H7 (cell line): ENCODE measurements around the gene DPH2. TPM values are rescaled to one million over a fixed set of nuclear protein-coding genes. Genes with fewer than 3 reads are reported as not detected.

Source experiments
- DNase-seq: peaks from one replicate; pipeline ENCODE4 v3.0.0; 2012
- H3K27me3 ChIP-seq: 2 replicates; pipeline ENCODE4 v1.6.0; 2011; ENCODE audit warnings: mild to moderate bottlenecking, low read length; ENCODE audit not compliant: control insufficient read depth, insufficient read depth
- H3K36me3 ChIP-seq: replicated peaks from 2 replicates; pipeline ENCODE4 v1.5.1; 2011; ENCODE audit warnings: low read length; ENCODE audit not compliant: control insufficient read depth, insufficient read depth
- H3K4me3 ChIP-seq: 2 replicates; pipeline ENCODE4 v1.5.1; 2011; ENCODE audit warnings: low read depth, mild to moderate bottlenecking, control low read depth, low read length, moderate library complexity; ENCODE audit not compliant: insufficient read depth
- total RNA-seq: library from RNA; depleted of rRNA; stranded (reverse); fragments of >200 nt; shearing (Covaris generic); gene quantifications from 2 replicates; pipeline ENCODE4 v1.2.3, GENCODE V29; 2014

DPH2 gene
- total RNA-seq, 1 experiment from 2014 or later = 75.4 TPM

DNA sequence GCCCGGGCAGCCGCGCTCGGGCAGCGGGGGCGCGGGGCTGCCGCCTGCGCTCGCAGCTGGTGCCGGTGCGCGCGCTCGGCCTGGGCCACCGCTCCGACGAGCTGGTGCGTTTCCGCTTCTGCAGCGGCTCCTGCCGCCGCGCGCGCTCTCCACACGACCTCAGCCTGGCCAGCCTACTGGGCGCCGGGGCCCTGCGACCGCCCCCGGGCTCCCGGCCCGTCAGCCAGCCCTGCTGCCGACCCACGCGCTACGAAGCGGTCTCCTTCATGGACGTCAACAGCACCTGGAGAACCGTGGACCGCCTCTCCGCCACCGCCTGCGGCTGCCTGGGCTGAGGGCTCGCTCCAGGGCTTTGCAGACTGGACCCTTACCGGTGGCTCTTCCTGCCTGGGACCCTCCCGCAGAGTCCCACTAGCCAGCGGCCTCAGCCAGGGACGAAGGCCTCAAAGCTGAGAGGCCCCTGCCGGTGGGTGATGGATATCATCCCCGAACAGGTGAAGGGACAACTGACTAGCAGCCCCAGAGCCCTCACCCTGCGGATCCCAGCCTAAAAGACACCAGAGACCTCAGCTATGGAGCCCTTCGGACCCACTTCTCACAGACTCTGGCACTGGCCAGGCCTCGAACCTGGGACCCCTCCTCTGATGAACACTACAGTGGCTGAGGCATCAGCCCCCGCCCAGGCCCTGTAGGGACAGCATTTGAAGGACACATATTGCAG is 33.2 kb upstream of the DPH2 start:
- Histone ChIP-seq H3K4me3 (peak overlapping the region; percentile 59), H3K27me3 (peaks cover 16% of the 10 kb centered on the region), H3K36me3 (peaks cover 1% of the 10 kb centered on the region)
- peak; percentile 86 for DNase-seq

DNA sequence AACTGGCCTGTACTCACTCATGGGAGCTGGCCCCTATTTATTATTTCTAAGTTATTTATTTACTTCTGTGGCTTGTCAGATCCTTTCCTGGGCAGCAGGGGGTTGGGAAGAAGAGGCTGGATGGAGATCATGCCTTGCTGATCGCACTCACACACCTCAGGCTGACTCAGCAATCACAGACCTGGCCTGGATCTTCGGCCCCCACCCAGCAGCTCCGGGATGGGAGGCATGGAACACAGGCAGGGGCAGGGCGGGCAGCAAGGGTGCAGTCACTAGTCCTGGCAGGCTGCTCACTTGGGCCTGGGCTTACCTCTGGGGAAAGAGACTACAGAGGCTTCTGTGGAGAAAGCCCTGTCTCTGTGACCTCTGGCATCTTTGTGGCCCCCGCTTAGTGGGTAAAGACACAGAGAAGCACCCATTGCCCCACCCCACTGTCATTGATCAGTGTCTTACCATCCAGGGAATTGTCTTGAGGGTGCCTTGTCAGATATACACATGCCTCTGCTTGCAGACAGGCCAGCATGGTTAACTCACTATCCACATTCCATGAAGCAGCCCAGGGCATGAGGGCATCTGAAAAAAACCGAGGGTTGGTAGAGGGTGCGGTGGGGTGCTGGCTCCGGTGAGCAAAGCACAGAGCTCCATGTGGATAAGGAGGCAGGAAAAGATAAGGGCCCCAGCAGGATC is 32.5 kb upstream of the DPH2 start:
- peaks cover 14% of the 10 kb centered on the region for H3K27me3 ChIP-seq
- peaks cover 1% of the 10 kb centered on the region for H3K36me3 ChIP-seq
- peak overlapping the region; percentile 59; the same call in 1 of the 2 replicates for H3K4me3 ChIP-seq
- DNase-seq = no peak

DNA sequence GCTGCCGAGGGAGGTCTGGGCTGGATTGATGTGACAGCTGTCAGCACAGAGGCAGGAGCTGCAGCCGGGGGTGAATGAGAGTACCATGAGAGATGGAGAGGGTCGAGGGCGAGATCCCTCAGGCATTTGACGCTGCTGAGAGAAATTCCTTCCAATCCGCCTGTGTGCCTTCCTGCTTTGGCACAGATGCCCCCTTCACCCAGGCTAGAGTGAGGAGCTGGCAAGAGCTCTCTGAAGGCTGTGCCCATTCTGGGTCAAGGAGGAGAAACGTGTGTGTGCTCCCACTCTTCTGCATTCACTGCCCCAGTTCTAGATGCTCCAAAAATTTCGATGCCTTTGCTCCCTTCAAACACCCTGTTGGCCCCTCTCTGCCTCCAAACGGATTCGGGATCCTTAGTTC is 31.4 kb upstream of the DPH2 start:
- Histone ChIP-seq H3K4me3 (no peak overlapping the region), H3K36me3 (peaks cover 1% of the 10 kb centered on the region), H3K27me3 (peaks cover 9% of the 10 kb centered on the region; the same call in 1 of the 2 replicates)
- DNase-seq = no peak

- no peak for DNase-seq
- Histone ChIP-seq H3K4me3 (no peak overlapping the region), H3K36me3 (peaks cover 1% of the 10 kb centered on the region), H3K27me3 (peaks cover 9% of the 10 kb centered on the region; the same call in 1 of the 2 replicates)
These were observed 30.8 kb upstream of the DPH2 start for GRCh38 chr1:43938892-43939587.

DNA sequence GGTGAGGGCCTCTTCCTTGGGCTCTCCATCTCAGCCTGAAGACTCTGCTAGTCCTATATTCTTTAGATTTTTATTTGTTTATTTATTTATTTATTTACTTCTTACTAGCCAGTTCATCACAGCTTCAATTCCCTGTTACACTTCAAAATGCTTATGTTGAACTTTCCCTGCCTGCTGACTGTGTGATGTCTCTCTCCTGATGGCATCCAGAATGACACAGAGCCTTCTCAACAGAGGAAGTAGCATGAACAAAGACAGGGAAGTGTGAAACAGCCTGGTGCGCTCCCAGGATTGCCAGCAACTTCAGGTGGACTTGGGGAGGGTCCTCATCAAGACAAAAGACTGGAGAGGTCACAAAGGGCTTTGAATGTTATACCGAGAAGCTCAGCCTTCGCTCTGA is 27.4 kb upstream of the DPH2 start:
- no peak overlapping the region for H3K4me3 ChIP-seq
- peaks cover under 1% of the 10 kb centered on the region; the same call in 1 of the 2 replicates for H3K36me3 ChIP-seq
- H3K27me3 ChIP-seq = no peaks in the 10 kb centered on the region; the same call in 1 of the 2 replicates
- no peak for DNase-seq

DNA sequence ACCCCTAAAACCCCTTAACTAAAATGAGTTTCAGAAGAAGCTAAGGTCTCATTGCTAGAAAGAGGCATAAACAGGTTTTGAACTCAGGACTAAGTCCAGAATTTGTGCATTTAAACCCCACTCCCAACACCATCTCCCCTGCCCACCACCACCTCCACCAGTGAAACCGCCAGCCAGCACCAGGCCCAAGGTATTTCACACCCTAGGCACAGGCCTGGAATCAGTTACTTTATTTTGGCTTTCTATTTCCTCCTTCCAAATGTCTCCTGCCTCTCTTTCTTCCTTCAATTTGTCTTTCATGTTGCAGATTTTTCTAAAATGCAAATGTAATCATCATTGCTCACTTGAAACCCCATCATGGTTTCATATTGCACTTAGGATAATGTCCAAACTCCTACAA is 24.9 kb upstream of the DPH2 start:
- H3K36me3 ChIP-seq = no peaks in the 10 kb centered on the region
- no peak overlapping the region for H3K4me3 ChIP-seq
- no peaks in the 10 kb centered on the region for H3K27me3 ChIP-seq
- no peak for DNase-seq

- H3K36me3 ChIP-seq = no peaks in the 10 kb centered on the region
- no peak for DNase-seq
- peak overlapping the region; percentile 84 for H3K4me3 ChIP-seq
- H3K27me3 ChIP-seq = no peaks in the 10 kb centered on the region
These were observed 24.1 kb upstream of the DPH2 start for GRCh38 chr1:43945674-43946235.

GRCh38 chr1:43946236-43947060 is 23.4 kb upstream of the DPH2 start, which contains the start of gene IPO13:
IPO13 (plus strand) TSS chr1:43946950; CDS start chr1:43947601, 651 bp downstream.
- DNase-seq = peak; percentile 99
- Histone ChIP-seq H3K27me3 (no peaks in the 10 kb centered on the region), H3K36me3 (no peaks in the 10 kb centered on the region), H3K4me3 (peak within 1 kb of the TSS; percentile 84)

DNA sequence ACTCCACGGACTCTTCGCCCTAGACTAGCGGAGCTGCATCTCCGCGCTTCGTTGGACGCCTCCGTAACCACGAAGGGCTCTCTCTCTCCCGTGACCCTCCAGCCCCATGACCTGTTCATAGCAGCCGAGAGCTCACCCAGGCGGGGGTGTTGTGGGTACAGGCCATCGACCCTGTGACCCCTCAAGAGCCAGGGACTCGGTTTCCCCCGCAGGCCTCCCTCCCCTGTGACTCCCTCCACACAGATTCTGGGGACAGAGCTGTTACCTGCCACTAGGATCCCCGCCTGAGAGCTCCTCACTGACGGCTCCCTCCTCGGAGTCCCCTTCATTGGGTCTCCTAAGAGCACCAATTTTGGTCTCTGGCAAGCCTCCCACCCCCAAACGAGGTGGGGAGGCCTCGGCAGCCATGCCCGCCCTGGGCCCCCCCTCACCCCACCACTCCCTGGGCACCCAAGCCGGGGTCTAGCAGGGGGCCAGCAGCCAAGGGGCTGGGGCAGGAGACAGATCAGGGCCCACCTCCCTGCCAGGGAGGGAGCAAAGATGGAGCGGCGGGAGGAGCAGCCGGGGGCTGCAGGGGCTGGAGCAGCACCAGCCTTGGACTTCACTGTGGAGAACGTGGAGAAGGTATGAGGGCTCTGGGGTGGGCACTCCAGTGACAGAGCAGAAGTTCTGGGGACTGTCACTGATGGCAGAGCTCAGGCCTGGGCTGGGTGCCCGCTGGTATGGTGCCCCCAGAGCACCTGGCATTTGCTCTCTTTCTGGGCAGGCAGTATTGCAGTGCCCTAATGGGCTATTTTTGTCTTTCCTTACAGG is 22.5 kb upstream of the DPH2 start:
- Histone ChIP-seq H3K27me3 (no peaks in the 10 kb centered on the region), H3K4me3 (peak overlapping the region; percentile 84), H3K36me3 (no peaks in the 10 kb centered on the region)
- peak; percentile 78 for DNase-seq

- no peak for DNase-seq
- Histone ChIP-seq H3K36me3 (no peaks in the 10 kb centered on the region), H3K27me3 (no peaks in the 10 kb centered on the region), H3K4me3 (no peak overlapping the region)
These were observed 21.9 kb upstream of the DPH2 start for GRCh38 chr1:43947874-43948437.

GRCh38 chr1:43949678-43950077 is 20.1 kb upstream of the DPH2 start:
- Histone ChIP-seq H3K27me3 (no peaks in the 10 kb centered on the region), H3K36me3 (no peaks in the 10 kb centered on the region), H3K4me3 (no peak overlapping the region)
- no peak for DNase-seq

- Histone ChIP-seq H3K4me3 (no peak overlapping the region), H3K36me3 (no peaks in the 10 kb centered on the region), H3K27me3 (no peaks in the 10 kb centered on the region)
- no peak for DNase-seq
These were observed 18.5 kb upstream of the DPH2 start for GRCh38 chr1:43951021-43951985.
